Measurements from ENCODE around the gene FFAR3. TPM values are rescaled to one million over a fixed set of nuclear protein-coding genes. Genes with fewer than 3 reads are reported as not detected.

The FFAR3 gene
- total and polyA plus RNA-seq, 7 experiments from 2014 or later, result 0.31 to 0.91 (median 0.72) TPM; not detected in 4

GRCh38 chr19:35313587-35313986 lies 44.7 kb upstream of the FFAR3 start:
- no peak overlapping the region for H3K4me3 ChIP-seq (ENCODE audit: low read length)
- no peaks in the 10 kb centered on the region for H3K27me3 ChIP-seq (ENCODE audit: control insufficient read depth in 2 of 2, insufficient read depth in 2 of 2, low read length in 2 of 2)
- no peak overlapping the region for H3K4me3 Mint-ChIP-seq
- DNase-seq (no peak), ATAC-seq (no peak)
- no peaks in the 10 kb centered on the region for H3K4me1 ChIP-seq (ENCODE audit: control insufficient read depth in 2 of 2, insufficient read depth in 2 of 2, low read length in 2 of 2)
- H3K36me3 ChIP-seq (ENCODE audit: control insufficient read depth in 2 of 3, insufficient read depth in 3 of 3, low read length in 3 of 3), result no peaks in the 10 kb centered on the region
- H3K9me3 Mint-ChIP-seq, result no peaks in the 10 kb centered on the region
- no peak overlapping the region for H3K27ac Mint-ChIP-seq
- no peaks in the 10 kb centered on the region for H3K9me3 ChIP-seq (ENCODE audit: control insufficient read depth in 2 of 3, low read length in 3 of 3)
- peaks cover 0 to 2% (median 0%) of the 10 kb centered on the region in 5 donors for H3K27me3 Mint-ChIP-seq
- H3K36me3 Mint-ChIP-seq, result no peaks in the 10 kb centered on the region
- intact Hi-C loops (cut with micrococcal nuclease), result no loop called here
- no peak overlapping the region for H3K27ac ChIP-seq (ENCODE audit: low read depth, low read length)
- ChIA-PET POLR2A (no interaction called here), CTCF (no interaction called here)
- peaks cover 0 to 11% (median 5%) of the 10 kb centered on the region in 7 donors for H3K4me1 Mint-ChIP-seq

- no peak overlapping the region for H3K4me3 ChIP-seq (ENCODE audit: low read length)
- H3K27ac ChIP-seq (ENCODE audit: low read depth, low read length), result no peak overlapping the region
- intact Hi-C loops (cut with micrococcal nuclease), result no loop called here
- Mint-ChIP-seq H3K9me3 (no peaks in the 10 kb centered on the region), H3K27me3 (peaks cover 0 to 4% (median 0%) of the 10 kb centered on the region in 5 donors), H3K36me3 (no peaks in the 10 kb centered on the region), H3K4me3 (no peak overlapping the region), H3K4me1 (peaks cover 0 to 15% (median 7%) of the 10 kb centered on the region in 7 donors), H3K27ac (no peak overlapping the region)
- POLR2A ChIA-PET, result no interaction called here
- H3K4me1 ChIP-seq (ENCODE audit: control insufficient read depth in 2 of 2, insufficient read depth in 2 of 2, low read length in 2 of 2), result no peaks in the 10 kb centered on the region
- CTCF ChIA-PET, result no interaction called here
- no peaks in the 10 kb centered on the region for H3K36me3 ChIP-seq (ENCODE audit: control insufficient read depth in 2 of 3, insufficient read depth in 3 of 3, low read length in 3 of 3)
- DNase-seq, result no peak
- H3K27me3 ChIP-seq (ENCODE audit: control insufficient read depth in 2 of 2, insufficient read depth in 2 of 2, low read length in 2 of 2), result no peaks in the 10 kb centered on the region
- H3K9me3 ChIP-seq (ENCODE audit: control insufficient read depth in 2 of 3, low read length in 3 of 3), result no peaks in the 10 kb centered on the region
- ATAC-seq, result no peak
These were observed 44.2 kb upstream of the FFAR3 start for GRCh38 chr19:35314031-35314430.

GRCh38 chr19:35314858-35315470 lies 43.3 kb upstream of the FFAR3 start:
- Histone ChIP-seq H3K27ac (ENCODE audit: low read depth, low read length) (no peak overlapping the region), H3K9me3 (ENCODE audit: control insufficient read depth in 2 of 3, low read length in 3 of 3) (no peaks in the 10 kb centered on the region), H3K27me3 (ENCODE audit: control insufficient read depth in 2 of 2, insufficient read depth in 2 of 2, low read length in 2 of 2) (no peaks in the 10 kb centered on the region), H3K4me3 (ENCODE audit: low read length) (no peak overlapping the region), H3K36me3 (ENCODE audit: control insufficient read depth in 2 of 3, insufficient read depth in 3 of 3, low read length in 3 of 3) (no peaks in the 10 kb centered on the region), H3K4me1 (ENCODE audit: control insufficient read depth in 2 of 2, insufficient read depth in 2 of 2, low read length in 2 of 2) (no peaks in the 10 kb centered on the region)
- no peak overlapping the region for H3K4me3 Mint-ChIP-seq
- peaks cover 0 to 19% (median 8%) of the 10 kb centered on the region in 7 donors for H3K4me1 Mint-ChIP-seq
- H3K27ac Mint-ChIP-seq, result no peak overlapping the region
- ChIA-PET CTCF (no interaction called here), POLR2A (interaction anchor here (0.6 kb wide), 1 partner anchor 593 kb away, joined by 3 read pairs; the partner anchor contains the start of gene TYROBP)
- intact Hi-C loops (cut with micrococcal nuclease), result no loop called here
- H3K36me3 Mint-ChIP-seq, result no peaks in the 10 kb centered on the region
- H3K27me3 Mint-ChIP-seq, result peaks cover 0 to 4% (median 0%) of the 10 kb centered on the region in 5 donors
- no peaks in the 10 kb centered on the region for H3K9me3 Mint-ChIP-seq
- ATAC-seq, result no peak
- DNase-seq, result no peak

GRCh38 chr19:35315883-35316282 lies 42.4 kb upstream of the FFAR3 start:
- Mint-ChIP-seq H3K27me3 (peaks cover 0 to 4% (median 0%) of the 10 kb centered on the region in 5 donors), H3K9me3 (no peaks in the 10 kb centered on the region), H3K4me3 (no peak overlapping the region), H3K4me1 (peaks cover 0 to 17% (median 8%) of the 10 kb centered on the region in 7 donors), H3K36me3 (no peaks in the 10 kb centered on the region), H3K27ac (no peak overlapping the region)
- Histone ChIP-seq H3K4me3 (ENCODE audit: low read length) (no peak overlapping the region), H3K27me3 (ENCODE audit: control insufficient read depth in 2 of 2, insufficient read depth in 2 of 2, low read length in 2 of 2) (no peaks in the 10 kb centered on the region), H3K36me3 (ENCODE audit: control insufficient read depth in 2 of 3, insufficient read depth in 3 of 3, low read length in 3 of 3) (no peaks in the 10 kb centered on the region), H3K27ac (ENCODE audit: low read depth, low read length) (no peak overlapping the region), H3K9me3 (ENCODE audit: control insufficient read depth in 2 of 3, low read length in 3 of 3) (no peaks in the 10 kb centered on the region), H3K4me1 (ENCODE audit: control insufficient read depth in 2 of 2, insufficient read depth in 2 of 2, low read length in 2 of 2) (no peaks in the 10 kb centered on the region)
- CTCF ChIA-PET, result no interaction called here
- ATAC-seq (no peak), DNase-seq (no peak)
- intact Hi-C loops (cut with micrococcal nuclease), result no loop called here
- POLR2A ChIA-PET, result interaction anchor here (0.6 kb wide), 1 partner anchor 592 kb away, joined by 3 read pairs; the partner anchor contains the start of gene TYROBP

GRCh38 chr19:35316560-35316959 lies 41.7 kb upstream of the FFAR3 start:
- ChIA-PET POLR2A (no interaction called here), CTCF (no interaction called here)
- Mint-ChIP-seq H3K27ac (peak overlapping the region in 1 of 9 donors; percentile 36), H3K9me3 (peaks cover 0 to 1% (median 0%) of the 10 kb centered on the region in 11 donors), H3K36me3 (no peaks in the 10 kb centered on the region), H3K27me3 (peaks cover 0 to 4% (median 0%) of the 10 kb centered on the region in 5 donors), H3K4me3 (no peak overlapping the region), H3K4me1 (peaks cover 0 to 17% (median 8%) of the 10 kb centered on the region in 7 donors)
- no peaks in the 10 kb centered on the region for H3K9me3 ChIP-seq (ENCODE audit: control insufficient read depth in 2 of 3, low read length in 3 of 3)
- H3K4me3 ChIP-seq (ENCODE audit: low read length), result no peak overlapping the region
- DNase-seq (no peak), ATAC-seq (no peak)
- H3K4me1 ChIP-seq (ENCODE audit: control insufficient read depth in 2 of 2, insufficient read depth in 2 of 2, low read length in 2 of 2), result no peaks in the 10 kb centered on the region
- no peaks in the 10 kb centered on the region for H3K36me3 ChIP-seq (ENCODE audit: control insufficient read depth in 2 of 3, insufficient read depth in 3 of 3, low read length in 3 of 3)
- H3K27me3 ChIP-seq (ENCODE audit: control insufficient read depth in 2 of 2, insufficient read depth in 2 of 2, low read length in 2 of 2), result no peaks in the 10 kb centered on the region
- H3K27ac ChIP-seq (ENCODE audit: low read depth, low read length), result no peak overlapping the region
- intact Hi-C loops (cut with micrococcal nuclease), result no loop called here

- peak overlapping the region in 2 of 9 donors; percentile 44 to 58 for H3K27ac Mint-ChIP-seq
- intact Hi-C loops (cut with micrococcal nuclease), result no loop called here
- POLR2A ChIA-PET, result no interaction called here
- no peak overlapping the region for H3K27ac ChIP-seq (ENCODE audit: low read depth, low read length)
- CTCF ChIA-PET, result interaction anchor here (0.6 to 0.7 kb wide), 2 partner anchors 84 to 226 kb away, joined by 3 read pairs; no protein-coding TSS in a partner anchor
- DNase-seq (no peak), ATAC-seq (no peak)
- H3K9me3 Mint-ChIP-seq, result peaks cover 0 to 6% (median 3%) of the 10 kb centered on the region in 11 donors
- peaks cover 0 to 8% (median 0%) of the 10 kb centered on the region in 5 donors for H3K27me3 Mint-ChIP-seq
- no peak overlapping the region for H3K4me3 Mint-ChIP-seq
- H3K36me3 ChIP-seq (ENCODE audit: control insufficient read depth in 2 of 3, insufficient read depth in 3 of 3, low read length in 3 of 3), result no peaks in the 10 kb centered on the region
- H3K4me3 ChIP-seq (ENCODE audit: low read length), result no peak overlapping the region
- H3K9me3 ChIP-seq (ENCODE audit: control insufficient read depth in 2 of 3, low read length in 3 of 3), result peaks cover 0 to 5% (median 0%) of the 10 kb centered on the region in 3 experiments
- peaks cover 0 to 17% (median 8%) of the 10 kb centered on the region in 7 donors for H3K4me1 Mint-ChIP-seq
- H3K27me3 ChIP-seq (ENCODE audit: control insufficient read depth in 2 of 2, insufficient read depth in 2 of 2, low read length in 2 of 2), result no peaks in the 10 kb centered on the region
- no peaks in the 10 kb centered on the region for H3K36me3 Mint-ChIP-seq
- no peaks in the 10 kb centered on the region for H3K4me1 ChIP-seq (ENCODE audit: control insufficient read depth in 2 of 2, insufficient read depth in 2 of 2, low read length in 2 of 2)
These were observed 40.7 kb upstream of the FFAR3 start for GRCh38 chr19:35317464-35318043.
